HG03378 (cell line): Measurements from ENCODE around the gene SDR39U1.
"Not testable (repeated sequence)": the region's sequence is repeated elsewhere in the genome, so short reads cannot be mapped to it uniquely, and the experiment has no call there.

Source experiments
- ATAC-seq: cut with Tn5 transposase; IDR thresholded peaks from one replicate; pipeline ENCODE4 v1.9.1; 2021; ENCODE audit warnings: mild to moderate bottlenecking, moderate library complexity; ENCODE audit not compliant: unreplicated experiment

Gene SDR39U1, protein sequence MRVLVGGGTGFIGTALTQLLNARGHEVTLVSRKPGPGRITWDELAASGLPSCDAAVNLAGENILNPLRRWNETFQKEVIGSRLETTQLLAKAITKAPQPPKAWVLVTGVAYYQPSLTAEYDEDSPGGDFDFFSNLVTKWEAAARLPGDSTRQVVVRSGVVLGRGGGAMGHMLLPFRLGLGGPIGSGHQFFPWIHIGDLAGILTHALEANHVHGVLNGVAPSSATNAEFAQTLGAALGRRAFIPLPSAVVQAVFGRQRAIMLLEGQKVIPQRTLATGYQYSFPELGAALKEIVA

DNA sequence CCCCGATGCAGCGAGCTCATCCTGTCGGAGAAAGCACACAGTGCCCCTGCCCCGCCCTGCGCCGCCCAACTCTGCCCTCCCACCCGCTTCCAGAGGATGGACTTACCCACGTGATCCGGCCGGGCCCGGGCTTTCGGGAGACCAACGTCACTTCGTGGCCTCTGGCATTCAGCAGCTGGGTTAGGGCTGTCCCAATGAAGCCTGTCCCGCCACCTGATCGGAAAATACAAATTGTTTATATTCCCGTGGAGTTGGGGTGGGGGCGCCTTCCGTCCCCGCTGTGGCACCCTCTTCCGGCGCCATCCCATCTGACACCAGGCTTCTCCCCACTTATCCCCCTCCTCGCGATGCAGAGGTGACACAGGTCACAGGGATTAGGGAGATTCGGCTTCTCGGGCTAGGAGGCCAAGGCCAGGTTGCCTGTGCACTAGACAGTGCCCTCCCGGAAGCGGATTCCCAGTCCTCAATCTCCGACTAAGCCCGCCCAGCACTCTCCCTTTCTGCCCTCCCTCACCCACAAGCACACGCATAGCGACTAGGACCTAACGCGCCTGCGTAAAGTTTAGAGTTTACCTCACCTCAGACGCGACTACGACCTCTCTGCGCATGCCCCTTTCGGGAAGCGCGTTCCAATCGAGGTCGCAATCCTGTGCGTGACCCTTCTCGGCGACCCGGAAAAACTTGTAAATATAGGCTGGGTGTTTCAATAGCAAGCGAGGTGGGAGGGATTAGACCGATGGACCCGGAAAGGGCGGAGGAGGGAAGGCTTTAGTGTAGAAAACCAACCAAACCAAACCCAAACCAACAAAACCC lies at the start of gene SDR39U1:
TSS of gene SDR39U1 (minus strand) at position 537 of the 813 bp plus-strand sequence. CDS start at position 530, 7 bp downstream.
- ATAC-seq: peak; percentile 92

DNA sequence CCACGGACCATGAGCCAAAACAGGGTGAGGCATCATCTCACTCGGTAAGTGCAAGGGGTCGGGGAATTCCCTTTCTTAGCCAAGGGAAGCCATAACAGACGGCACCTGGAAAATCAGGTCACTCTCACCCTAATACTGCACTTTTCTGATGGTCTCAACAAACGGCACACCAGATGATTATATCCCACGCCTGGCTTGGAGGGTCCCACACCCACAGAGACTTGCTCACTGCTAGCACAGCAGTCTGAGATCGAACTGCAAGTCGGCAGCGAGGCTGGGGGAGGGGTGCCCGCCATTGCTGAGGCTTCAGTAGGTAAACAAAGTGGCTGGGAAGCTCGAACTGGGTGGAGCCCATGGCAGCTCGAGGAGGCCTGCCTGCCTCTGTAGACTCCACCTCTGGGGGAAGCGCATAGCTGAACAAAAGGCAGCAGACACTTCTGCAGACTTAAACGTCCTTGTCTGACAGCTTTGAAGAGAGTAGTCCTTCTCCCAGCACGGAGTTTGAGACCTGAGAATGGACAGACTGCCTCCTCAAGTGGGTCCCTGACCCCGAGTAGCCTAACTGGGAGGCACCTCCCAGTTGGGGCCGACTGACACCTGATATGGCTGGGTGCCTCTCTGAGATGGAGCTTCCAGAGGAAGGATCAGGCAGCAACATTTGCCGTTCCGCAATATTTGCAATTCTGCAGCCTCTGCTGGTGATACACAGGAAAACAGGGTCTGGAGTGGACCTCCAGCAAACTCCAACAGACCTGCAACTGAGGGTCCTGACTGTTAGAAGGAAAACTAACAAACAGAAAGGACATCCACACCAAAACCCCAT lies 49.2 kb upstream of the SDR39U1 start:
- ATAC-seq: not testable (repeated sequence)

DNA sequence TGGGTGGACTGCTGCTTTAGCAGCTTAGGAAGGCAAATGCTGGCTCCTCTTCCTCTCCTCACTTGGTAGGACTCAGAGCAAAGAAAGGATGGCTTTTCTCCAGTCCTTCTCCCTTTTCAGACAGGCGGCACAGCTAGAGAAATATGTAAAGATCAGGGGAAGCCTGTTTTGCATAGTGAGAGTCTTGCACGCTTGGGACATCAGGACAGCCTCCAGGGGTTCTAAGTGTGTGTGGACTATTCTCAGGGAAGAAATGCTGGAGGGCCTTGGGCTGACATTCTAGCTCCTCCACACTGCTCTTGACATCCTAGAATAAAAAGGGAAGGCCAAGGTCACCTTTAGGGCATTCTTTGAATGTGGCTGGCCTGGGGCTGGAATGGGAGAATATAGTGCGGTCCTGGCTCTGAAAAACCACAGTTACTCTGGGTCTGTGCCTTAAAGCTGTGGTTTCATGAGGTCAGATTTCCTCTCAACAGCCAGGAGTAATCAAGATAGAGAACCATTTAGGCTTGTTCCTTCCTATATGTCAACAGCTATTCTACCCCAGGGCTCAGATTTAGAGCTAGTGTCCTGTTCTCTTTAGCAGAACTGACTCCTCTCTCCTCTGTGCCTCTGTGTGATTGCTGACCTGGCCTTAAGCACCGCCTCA lies 41.2 kb upstream of the SDR39U1 start:
- ATAC-seq: no peak

DNA sequence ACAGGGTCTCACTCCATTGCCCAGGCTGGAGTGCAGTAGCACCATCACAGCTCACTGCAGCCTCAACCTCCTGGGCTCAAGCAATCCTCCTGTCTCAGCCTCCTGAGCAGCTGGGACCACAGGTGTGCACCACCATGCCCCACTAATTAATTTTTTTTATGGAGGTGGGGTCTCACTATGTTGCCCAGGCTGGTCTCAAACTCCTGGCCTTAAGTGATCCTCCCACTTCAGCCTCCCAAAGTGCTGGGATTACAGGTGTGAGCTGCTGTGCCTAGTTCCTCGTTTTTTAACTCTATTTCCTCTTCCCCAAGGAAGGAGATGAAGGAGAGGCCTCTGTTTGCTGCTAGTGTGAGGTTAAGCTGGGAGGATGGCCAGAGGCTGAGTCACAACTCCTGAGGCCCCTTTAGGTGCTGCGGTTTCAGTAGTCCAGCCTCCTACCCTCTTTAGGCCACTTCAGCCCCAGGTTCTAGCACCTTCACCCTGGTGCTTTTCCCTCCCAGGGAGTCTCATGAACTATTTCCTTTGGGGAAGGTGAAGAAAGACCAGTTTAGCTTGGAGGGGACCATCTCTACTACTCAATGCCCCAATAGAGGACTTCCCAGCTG lies 40.2 kb upstream of the SDR39U1 start:
- ATAC-seq: not testable (repeated sequence)

DNA sequence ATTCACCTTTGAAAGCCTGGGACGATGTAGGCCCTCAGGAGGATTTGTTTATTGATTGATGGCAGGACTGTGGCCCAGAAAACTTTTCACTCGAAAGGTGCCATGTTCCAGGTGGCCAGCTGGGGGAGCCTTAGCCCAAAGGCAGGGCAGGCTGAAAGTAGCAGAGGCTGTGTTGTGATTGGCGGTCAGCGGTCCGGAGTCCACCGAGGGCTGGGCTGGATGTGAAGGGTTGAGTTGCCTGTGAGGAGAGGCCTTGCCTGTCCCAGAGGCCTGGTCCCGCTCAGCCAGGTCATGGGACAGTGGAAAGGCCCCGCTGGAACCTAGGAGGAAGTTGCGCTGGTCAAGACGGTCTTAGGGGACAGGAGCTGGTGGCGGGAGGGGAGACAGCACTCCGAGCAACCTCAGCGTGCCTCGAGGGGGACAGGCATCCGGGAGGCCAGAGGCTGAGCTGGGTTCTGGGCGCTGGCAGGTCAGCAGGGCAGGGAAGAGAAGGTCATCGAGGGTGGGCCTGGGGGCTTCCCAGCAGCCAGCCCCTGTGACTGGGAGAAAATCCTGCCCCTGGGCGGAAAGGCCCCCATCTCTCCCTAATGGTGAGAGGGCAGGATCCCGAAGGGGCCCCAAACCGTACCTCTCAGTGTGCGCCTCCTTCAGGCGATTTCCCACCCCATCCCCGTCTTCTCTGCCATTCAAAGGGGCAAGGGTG lies 39.2 kb upstream of the SDR39U1 start:
- ATAC-seq: peak; percentile 82

DNA sequence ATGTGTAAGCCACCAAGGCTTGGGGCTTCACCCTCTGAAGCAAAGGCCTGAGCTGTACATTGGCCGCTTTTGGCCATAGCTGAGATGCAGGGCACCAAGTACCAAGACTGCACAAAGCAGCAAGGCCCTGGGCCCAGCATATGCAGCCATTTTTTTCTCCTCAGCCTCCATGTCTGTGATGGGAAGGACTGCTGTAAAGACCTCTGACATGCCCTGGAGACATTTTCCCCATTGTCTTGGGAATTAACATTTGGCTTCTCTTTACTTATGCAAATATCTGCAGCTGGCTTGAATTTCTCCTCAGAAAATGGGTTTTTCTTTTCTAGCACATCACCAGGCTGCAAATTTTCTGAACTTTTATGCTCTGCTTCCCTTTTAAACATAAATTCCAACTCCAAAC lies 37.4 kb upstream of the SDR39U1 start:
- ATAC-seq: not testable (repeated sequence)

DNA sequence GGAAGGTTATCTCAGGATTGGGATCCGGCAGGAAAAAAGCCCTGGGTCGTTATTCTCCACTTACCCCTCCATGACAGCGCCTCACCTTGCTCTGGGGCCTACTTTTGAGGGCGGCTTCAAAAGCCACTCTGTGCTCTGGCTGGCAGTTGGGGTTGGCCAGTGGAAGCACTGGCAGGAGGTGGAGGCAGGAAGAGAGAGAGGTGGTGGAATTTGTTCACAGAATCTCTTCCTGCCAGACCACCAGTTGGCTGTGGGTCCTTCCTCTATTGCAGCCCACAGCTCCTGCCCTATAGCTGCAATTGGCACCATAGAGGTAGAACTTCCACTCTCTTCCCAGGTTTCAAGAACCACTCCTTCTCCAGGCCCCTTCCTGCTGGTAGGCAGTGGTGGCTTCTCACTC lies 32.7 kb upstream of the SDR39U1 start:
- ATAC-seq: no peak

DNA sequence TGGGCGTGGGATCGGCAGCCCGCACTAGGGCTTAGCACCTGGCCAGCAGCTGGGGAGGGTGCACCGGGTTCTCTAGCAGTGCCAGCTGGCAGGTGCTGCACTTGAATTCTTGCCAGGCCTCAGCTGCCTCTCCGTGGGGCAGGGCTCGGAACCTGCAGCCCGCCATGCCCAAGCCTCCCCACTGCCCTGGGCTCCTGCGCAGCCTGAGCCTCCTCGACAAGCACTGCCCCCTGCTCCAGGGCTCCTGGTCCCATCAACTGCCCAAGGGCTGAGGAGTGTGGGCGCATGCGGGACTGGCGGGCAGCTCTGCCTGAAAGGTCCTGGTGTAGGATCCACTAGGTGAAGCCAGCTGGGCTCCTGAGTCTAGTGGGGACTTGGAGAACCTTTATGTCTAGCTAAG lies 30.6 kb upstream of the SDR39U1 start:
- no peak for ATAC-seq

DNA sequence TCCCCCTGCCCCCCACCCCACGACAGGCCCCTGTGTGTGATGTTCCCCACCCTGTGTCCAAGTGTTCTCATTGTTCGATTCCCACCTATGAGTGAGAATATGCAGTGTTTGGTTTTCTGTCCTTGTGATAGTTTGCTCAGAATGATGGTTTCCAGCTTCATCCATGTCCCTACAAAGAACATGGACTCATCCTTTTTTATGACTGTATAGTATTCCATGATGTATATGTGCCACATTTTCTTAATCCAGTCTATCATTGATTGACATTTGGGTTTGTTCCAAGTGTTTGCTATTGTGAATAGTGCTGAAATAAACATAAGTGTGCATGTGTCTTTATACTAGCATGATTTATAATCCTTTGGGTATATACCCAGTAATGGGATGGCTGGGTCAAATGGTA lies 27.9 kb upstream of the SDR39U1 start:
- ATAC-seq: not testable (repeated sequence)

DNA sequence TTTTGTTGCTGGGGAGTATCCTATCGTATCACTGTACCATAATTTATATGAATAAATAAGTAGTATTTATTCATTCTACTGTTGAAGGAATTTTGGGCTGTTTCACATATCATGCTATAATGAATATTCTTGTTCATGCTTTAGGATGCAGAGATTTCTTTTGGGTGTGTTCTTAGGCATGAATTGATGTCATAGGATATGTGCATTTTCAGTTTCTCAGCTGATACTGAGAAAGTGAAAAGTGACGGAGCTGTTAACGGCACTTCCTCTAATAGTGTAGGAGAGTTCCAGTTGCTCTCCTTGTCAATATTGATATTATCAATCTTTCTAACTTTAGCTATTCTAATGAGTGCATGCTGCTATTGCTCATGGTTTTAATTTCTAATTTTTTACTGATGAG lies 23.2 kb upstream of the SDR39U1 start:
- ATAC-seq: no peak

DNA sequence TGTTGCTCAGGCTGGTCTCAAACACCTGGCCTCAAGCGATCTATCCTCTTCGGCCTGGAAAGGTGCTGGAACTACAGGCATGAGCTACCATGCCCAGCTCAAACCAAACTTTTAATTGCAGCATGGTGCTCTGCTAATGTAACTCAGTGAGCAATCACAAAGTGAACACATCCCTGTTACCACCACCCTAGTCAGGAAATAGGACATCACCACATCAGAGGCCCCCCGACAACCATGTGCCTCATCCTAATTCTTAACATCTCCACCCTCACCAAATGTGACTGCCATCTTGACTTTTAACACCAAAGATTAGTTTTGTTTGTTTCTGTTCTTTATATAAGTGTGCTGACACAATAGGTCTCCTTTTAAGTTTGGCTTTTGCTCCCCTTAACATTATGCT lies 22.8 kb upstream of the SDR39U1 start:
- no peak for ATAC-seq

DNA sequence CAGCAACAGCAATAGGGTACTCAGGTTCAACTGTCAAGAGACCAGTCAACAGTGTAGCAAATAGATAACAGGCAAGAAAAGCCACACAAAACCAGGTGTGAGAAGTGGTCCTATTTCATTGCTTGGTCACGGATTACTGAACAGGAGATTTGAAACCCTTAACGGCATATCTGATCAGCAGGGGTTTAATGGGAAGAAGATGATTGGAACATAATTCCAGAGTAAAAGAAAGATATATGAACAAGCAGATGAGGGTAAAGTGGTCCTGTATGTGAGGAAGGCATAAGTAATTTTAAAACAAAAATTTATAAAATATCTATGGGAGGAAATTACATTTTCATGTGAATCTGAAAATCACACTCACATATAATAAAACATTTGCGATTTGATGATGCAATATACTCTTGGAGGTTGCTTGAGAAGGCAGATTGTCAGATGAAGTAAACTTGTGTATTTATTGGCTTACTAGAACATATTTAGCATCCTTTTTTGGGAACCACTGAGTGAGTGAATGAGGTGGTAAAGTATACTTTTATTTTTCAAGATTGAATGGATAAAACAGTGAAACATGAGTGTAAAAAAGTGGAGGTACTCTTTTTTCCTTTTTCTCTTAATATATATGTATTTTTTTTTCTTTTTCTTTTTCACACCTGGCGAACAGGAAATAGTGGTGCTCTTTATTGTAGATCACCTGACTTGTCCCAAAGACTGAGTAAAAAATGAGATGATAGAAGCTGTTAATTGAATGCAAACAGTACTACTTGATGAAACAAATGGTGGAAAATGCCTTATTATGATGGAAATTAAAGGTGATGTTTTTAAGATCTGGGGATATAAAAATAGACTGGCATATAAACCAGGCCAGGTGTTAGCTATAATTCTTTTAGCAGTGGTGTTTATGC lies 21.6 kb upstream of the SDR39U1 start:
- no peak for ATAC-seq

DNA sequence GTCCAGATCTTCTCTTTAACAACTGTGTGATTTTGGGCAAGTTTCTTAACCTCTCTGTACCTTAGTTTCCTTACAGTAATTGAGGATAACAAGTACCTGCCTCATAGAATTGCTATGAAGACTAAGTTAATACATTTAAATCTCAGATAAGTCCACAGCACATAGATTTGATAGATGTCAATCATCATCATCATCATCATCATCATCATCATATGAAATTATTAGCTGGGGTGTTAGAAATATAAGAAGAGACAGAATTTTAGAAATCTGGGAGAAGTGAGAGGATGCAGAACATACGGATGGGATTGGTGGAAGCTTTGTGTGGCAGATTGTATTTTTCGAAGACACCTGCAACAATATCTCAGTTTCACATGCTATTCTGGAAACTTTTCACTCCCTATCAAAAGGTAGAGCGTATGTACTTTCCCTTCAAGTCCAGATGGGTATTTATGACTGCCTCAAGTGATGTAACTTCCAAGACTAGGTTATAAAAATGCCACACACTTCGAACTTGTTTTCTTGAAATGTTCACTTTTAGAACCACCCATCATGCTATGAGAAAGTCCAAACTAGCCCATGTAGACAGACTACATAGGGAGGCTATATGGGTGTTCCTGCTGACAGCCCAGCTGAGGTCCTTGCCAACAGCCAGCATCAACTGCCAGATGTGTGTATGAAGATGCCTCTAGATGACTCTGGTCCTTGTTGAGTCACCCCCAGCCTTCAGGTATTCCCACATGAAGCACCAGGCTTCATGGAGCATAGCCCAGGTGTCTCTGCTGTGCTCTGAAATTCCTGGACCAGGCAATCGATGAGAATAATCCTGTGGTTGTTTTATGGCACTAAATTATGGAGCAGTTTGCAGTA lies 20.7 kb upstream of the SDR39U1 start:
- no peak for ATAC-seq

DNA sequence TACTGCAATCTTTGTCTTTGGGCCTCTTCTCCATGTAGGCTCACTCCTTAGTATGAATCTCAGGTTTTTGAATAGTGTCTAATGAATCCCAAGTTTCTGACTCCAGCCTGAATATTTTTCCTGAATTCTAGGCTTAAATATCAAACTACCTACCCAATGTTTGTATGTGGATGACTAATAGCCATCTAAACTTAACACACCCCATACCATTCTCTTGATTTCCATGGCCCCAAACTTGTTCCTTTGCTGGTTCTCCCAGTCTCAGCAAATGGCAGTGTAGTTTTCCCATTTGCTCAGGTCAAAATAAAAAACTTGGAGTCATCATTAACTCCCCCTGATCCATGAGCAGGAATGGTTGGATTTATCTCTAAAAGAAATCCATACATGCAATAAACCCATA lies 18.8 kb upstream of the SDR39U1 start:
- ATAC-seq: no peak

DNA sequence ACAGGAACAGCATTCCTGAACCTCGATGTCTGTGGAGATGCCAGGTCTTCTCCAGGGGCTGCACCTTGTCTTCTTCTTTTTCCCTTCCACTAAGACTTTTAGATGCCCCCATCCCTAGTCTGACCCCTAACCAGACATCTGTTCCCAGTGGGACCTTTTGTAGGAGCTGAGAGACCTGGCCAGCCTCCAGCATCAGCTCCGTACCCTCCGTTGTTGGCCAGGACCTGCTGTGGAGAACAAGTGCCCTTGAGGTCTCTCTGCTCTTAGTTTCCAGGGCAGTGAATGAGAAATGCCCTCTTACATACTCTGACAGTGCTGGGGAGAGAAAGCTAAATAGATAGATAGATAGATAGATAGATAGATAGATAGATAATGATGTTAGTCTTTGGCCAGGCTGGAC lies 16.8 kb upstream of the SDR39U1 start:
- no peak for ATAC-seq

DNA sequence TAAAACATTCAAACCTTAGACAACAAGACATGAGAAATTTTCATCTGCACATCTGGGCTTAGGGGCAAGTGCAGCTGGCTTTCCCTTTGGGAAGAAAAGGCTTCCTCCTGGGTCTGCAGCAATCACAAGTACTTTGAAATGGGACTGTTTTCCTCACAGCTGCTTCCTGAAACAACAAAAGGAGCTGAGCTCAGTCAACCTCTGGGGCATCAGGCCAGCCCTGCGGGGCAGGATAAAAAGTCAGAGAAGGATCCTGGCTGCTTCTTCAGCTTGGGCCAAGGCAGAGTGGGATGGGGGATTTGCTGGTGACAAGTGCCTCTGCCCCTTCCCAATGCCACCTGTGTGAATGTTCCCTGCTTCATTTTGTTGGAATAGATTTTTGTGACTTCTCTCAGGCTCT lies 16.2 kb upstream of the SDR39U1 start:
- no peak for ATAC-seq

DNA sequence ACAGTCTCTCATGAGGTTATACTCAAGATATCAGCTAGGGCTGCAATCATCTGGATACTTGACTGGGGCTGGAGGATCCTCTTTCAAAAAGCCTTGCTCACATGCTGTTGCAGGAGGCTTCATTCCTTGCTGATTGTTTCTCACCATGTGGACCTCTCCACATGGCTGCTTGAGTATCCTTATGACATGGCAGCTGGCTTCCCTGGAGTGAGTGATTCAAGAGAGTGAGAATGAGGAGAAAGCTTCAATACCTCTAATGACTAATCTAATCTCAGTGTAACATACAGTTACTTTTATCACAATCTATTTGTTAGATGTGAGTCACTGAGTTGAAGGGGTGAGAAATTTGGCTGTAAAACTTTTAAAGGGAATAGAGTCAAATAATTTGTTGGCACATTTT lies 14.4 kb upstream of the SDR39U1 start:
- ATAC-seq: no peak

DNA sequence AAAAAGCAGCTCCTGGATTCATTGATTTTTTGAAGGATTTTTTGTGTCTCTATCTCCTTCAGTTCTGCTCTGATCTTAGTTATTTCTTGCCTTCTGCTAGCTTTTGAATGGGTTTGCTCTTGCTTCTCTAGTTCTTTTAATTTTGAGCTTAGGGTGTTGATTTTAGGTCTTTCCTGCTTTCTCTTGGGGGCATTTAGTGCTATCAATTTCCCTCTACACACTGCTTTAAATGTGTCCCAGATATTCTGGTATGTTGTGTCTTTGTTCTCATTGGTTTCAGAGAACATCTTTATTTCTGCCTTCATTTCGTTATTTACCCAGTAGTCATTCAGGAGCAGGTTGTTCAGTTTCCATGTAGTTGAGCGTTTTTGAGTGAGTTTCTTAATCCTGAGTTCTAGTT lies 8.3 kb upstream of the SDR39U1 start:
- ATAC-seq: not testable (repeated sequence)
